Stimulated activated CD4-positive, alpha-beta T cell treated with anti-CD3 and anti-CD28 coated beads, Interleukin-4, amount 100 ng/mL, for 48 hours (primary cell): ENCODE data around the gene CFLAR.
"Not testable (repeated sequence)": the region's sequence is repeated elsewhere in the genome, so short reads cannot be mapped to it uniquely, and the experiment has no call there.

Source experiments
- DNase-seq, 2 donors: peaks; one replicate each; pipeline ENCODE4 v3.0.0-alpha.2; 2020; ENCODE audit warnings: low read depth in 2 of 2

The CFLAR gene

DNA sequence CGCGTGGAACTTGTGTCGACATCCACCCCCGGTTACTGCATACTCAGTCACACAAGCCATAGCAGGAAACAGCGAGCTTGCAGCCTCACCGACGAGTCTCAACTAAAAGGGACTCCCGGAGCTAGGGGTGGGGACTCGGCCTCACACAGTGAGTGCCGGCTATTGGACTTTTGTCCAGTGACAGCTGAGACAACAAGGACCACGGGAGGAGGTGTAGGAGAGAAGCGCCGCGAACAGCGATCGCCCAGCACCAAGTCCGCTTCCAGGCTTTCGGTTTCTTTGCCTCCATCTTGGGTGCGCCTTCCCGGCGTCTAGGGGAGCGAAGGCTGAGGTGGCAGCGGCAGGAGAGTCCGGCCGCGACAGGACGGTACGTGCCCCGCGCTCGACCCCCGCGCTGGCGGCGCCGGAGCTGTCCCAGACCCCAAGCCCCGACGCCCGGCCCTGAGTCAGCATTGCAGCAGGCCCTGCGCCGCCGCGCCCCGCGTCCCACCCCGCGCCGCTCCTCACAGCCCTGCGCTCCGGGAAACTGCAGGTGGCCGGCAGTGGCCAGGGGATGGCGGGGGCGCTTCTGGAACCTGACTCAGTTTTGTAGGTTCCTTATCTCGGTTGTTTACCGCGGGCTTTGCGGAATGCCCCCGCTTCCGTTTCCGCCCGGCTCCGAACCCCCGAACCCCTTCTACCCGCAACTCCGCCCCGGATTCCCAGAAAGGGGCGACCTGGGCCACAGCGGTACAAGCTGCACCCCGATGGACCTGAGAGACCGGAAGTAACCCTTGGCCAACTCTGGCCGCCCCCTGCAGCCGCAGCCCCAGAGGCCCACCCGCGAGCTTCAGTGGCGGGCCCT is at the start of gene CFLAR:
TSS of gene CFLAR (plus strand) at position 50 of the 844 bp plus-strand sequence. CDS start 13,702 bp downstream, outside the sequence.
- peak; percentile 76 to 80 for DNase-seq

GRCh38 chr2:201070948-201071478 is 45.0 kb upstream of the CFLAR start:
- DNase-seq, result no peak

GRCh38 chr2:201071479-201072200 is 44.3 kb upstream of the CFLAR start, which contains the start of the genes HYCC2 and NDUFB3:
Gene HYCC2 (minus strand): TSS chr2:201071671. CDS start chr2:201024009, 47,662 bp downstream.
Gene NDUFB3 (plus strand): TSS chr2:201072001. CDS start chr2:201078883, 6,882 bp downstream.
- peak; percentile 79 to 86 for DNase-seq

DNA sequence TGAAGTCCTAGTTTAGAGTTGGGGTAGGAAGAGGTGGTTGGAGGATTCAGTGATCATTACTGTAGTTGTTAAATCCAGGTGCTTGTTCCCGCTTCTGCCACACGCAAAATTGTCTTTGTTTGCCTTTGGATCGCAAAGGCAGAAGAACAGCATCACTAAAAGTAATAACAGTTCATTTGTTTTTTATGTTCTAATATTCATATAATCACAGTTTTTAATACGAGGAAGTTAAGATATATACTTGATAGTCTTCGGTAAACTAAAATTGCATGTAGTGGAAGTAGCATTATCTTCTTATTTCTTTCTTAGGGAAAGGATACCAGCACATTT is 43.8 kb upstream of the CFLAR start:
- no peak for DNase-seq

DNA sequence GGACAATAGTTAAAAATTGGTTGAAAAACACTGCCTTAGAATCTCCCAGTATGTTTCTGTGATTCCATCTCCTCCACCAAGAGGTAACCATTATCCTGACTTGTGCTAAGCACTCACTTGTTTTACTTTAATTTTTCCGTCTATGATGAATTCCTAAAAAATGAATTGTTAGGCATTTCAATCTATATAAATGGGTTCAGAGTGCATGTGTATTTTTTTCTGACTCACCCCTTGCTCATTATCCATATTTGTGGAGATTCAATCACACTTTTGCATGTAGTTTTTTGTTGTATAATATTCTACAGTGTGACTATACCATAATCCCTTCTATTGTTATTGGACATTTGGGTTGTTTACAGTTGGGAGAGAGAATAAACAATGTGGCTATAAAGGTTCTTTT is 42.9 kb upstream of the CFLAR start:
- no peak for DNase-seq

GRCh38 chr2:201074996-201075395 is 41.0 kb upstream of the CFLAR start:
- DNase-seq, result no peak

GRCh38 chr2:201084863-201085262 is 31.1 kb upstream of the CFLAR start:
- DNase-seq, result no peak

DNA sequence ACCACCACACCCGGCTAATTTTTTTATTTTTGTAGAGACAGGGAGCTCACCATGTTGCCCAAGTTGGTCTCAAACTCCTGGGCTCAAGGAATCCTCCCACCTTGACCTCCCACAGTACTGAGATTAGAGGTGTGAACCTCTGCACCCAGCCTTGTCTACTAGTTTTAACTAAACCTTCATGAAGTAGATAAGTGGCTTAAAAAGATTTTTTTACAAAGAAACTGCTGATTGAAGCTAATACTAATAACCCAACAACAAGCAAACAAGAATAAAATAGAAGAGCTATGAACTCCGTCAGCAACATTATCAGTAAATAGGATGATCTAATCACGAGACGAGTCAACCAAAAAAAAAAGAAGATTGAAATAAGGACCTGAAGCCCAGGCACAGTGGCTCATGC is 25.4 kb upstream of the CFLAR start:
- no peak for DNase-seq

DNA sequence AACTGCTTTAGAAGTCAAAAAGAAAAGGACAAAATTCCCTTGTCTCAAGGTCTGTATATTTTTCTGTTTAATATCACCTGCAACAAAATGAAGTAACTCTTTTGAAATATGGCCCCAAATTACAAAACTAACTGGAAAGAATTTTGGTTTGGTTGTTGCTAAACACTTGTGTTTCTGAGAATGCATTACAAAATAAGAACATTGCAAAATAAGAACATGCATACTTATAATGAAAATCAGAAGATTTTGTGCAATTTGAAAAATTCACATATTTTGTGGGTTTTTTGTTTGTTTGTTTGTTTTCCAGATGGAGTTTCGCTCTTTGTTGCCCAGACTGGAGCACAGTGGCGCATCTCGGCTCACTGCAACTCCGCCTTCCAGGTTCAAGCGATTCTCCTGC is 22.4 kb upstream of the CFLAR start:
- DNase-seq, result no peak

DNA sequence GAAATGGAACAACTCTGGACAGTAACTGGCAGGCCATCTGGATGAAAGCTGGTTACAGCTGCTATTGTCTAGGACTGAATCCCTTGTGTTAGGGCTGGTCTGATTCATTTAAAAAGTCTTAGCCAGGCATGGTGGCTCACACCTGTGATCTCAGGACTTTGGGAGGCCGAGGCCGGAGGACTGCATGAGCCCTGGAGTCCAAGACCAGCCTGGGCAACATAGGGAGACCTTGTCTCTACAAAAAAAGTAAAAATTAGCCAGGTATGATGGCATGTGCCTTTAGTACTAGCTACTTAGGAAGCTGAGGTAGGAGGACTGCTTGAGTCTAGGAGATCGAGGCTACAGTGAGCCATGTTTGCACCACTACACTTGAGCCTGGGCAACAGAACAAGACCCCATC is 15.5 kb upstream of the CFLAR start:
- DNase-seq, result no peak

GRCh38 chr2:201105759-201106158 is 10.2 kb upstream of the CFLAR start:
- no peak for DNase-seq

GRCh38 chr2:201107624-201108023 is 8.3 kb upstream of the CFLAR start:
- DNase-seq, result no peak

DNA sequence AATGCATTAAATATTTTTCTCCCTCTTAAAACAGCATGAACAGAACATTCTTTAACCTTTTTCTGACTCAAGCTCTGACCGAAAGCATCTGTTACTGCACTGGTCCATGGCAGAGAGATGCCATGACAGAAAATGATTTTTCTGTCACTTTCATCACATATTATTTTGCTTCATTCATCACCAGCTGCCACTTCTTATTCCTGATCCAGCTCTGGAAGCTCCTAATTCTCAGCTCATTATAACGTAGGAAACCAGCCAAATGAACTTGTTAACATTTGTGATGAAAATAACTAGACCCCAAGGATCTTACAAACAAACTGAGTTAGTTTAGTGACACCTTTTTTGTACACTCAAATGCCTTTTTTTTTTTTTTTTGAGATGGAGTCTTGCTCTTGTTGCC is 7.6 kb upstream of the CFLAR start:
- DNase-seq, result no peak

DNA sequence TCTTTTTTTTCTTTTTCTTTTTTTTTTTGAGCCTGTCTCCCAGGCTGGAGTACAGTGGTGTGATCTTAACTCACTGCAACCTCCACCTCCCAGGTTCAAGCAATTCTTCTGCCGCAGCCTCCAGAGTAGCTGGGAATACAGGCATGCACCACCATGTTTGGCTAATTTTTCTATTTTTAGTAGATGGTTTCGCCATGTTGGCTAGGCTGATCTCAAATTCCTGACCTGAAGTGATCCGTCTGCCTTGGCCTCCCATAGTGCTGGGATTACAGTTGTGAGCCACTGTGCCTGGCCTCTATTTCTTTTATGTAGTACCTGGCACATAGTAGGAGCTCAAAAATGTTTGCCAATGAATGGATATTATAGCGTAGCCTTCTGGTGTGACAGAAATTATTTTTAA is 6.8 kb upstream of the CFLAR start:
- DNase-seq, result no peak

DNA sequence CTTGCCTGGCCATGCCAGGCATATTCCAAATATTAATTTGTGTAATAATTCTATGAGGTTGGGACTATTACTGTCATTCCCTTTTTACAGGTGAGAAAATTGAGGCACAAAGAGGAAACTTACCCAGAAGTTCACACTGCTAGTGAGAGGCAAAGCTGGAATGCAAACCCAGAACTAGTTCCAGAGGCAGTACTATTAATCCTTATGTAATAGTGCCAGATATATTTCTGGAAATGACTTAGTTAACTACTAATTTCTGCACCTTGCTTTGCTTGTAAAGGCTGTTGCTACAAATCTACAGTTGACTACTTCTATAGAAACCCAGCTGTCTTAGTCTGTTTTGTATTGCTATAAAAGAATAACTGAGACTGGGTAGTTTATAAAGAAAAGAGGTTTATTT is 5.3 kb upstream of the CFLAR start:
- no peak for DNase-seq

DNA sequence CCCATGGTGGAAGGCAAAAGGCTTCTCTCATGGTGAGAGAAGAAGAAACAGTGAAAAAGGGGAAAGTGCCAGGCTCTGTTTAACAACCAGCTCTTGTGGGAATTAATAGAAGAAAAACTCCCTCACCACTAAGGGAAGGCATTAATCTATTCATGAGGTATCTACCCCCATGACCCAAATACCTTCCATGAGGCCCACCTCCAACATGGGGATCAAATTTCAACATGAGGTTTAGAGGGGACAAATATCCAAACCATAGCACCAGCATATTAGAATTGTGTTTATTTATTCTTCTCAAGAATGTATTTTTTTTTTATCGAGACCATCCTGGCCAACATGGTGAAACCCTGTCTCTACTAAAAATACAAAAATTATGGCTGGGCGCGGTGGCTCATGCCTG is 4.9 kb upstream of the CFLAR start:
- DNase-seq, result no peak

DNA sequence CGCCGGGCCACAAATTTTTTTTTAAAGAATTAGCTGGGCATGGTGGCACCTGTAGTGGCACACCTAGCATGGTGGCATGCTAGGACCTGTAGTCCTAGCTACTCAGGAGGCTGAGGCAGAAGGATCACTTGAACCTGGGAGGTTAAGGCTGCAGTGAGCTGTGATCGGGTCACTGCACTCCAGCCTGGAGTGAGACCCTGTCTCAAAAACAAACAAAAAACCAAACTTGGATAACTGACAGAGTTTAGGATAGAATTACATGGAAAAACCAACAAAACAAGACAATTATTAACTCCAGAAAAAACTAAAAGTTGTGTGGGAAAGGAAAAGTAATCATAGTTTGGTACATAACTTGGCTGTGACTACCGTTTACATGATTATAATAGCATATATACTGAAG is 1.6 kb upstream of the CFLAR start:
- DNase-seq, result no peak

DNA sequence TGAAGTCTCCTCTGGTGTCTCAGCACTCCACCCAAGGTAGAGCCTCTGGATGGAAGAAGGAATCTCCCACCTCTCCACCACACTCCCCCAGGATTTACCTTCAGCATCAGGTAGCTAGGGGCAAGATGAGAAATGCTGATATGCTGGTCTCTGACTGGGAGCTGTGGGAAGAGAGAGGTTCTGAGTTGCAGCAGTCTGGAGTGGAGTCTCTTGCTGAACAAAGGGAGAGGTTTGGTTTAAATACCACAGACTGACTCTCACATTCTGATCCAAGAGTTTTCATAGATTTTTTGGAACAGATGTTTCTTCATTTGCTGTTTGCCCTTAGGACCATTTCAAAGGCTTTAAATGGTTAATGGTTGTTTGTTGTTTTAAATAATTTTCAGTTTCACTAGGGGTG is 1.1 kb upstream of the CFLAR start:
- DNase-seq, result no peak

- DNase-seq, result no peak
Observed at GRCh38 chr2:201116959-201117734, 1.2 kb downstream of the CFLAR start.

- DNase-seq, result not testable (repeated sequence)
Observed at GRCh38 chr2:201117735-201118094, 1.8 kb downstream of the CFLAR start.

GRCh38 chr2:201118121-201118960 is 2.4 kb downstream of the CFLAR start:
- DNase-seq, result peak; percentile 77 to 86
